ENCODE data around the gene MAP4K2. TPM values are rescaled to one million over a fixed set of nuclear protein-coding genes. Genes with fewer than 3 reads are reported as not detected.

MAP4K2 gene
- total and polyA plus RNA-seq, 2 of the 13 experiments (the other 11 are each of a cell fraction or from before 2014, with no cell fraction given), result 8.3 to 17.6 TPM

GRCh38 chr11:64827451-64827839 lies 24.4 kb upstream of the MAP4K2 start (continued):
- TF ChIP-seq RBAK (CRISPR knock-in tag; IDR thresholded peaks at IDR 0.05), result no peak
- no peak for TF ChIP-seq ZNF776 (CRISPR knock-in tag; IDR thresholded peaks at IDR 0.05)
- TF ChIP-seq ZNF567 (CRISPR knock-in tag; IDR thresholded peaks at IDR 0.05; ENCODE audit: borderline replicate concordance), result no peak
- TF ChIP-seq ZNF441 (CRISPR knock-in tag; IDR thresholded peaks at IDR 0.05; ENCODE audit: borderline replicate concordance), result no peak
- no peak for TF ChIP-seq PAXIP1 (CRISPR knock-in tag; conservative IDR thresholded peaks at IDR 0.05)
- TF ChIP-seq BRF2 (CRISPR knock-in tag; IDR thresholded peaks at IDR 0.05), result no peak
- no peak for TF ChIP-seq ZNF589 (CRISPR knock-in tag; conservative IDR thresholded peaks at IDR 0.05)
